SW480 (cell line): Measurements from ENCODE around the gene ZNF525.
"Not testable (repeated sequence)": the region's sequence is repeated elsewhere in the genome, so short reads cannot be mapped to it uniquely, and the experiment has no call there.

ENCODE experiments used
- DNase-seq: peaks from one replicate; pipeline ENCODE4 v3.0.0-alpha.2; 2016; ENCODE audit warnings: low spot score

The ZNF525 gene

DNA sequence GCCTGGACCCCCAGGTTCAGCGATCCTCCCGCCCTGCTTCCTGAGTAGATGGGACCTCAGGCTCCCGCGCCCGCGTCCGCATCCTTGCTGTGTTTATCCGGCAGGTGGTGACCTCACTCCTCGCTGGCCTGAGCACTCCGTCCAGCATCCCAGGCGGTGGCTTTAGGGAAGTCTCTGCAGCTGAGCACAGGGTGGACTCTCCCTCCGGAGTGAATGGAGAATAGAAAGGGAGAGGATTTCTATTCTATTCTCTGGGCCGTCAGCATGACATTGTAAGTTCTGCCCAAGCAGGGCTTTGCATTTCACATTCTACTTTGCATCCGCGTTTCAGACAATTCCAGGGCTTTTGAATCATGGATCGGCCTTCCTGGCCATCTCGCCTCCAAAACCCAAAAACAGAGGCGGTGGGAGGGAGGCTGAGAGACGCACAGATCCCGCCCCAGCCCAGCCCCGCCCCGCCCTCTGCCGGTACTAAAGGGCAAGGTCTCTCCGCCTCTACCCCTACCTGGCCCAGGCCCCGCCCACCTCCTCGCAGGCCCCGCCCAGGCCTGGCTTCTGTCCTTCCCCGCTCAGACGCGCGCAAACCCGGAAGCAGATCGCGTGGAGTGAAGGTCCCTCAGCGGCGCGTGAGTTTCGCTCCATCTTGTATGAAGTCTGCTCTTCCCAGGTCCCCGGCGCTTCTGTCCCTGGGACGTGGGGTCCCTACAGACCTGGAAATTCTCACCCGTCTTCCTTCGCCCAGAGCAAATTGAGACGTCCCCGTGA lies at the start of gene ZNF525:
Gene ZNF525 (plus strand): TSS at position 572 of the 765 bp plus-strand sequence. CDS start 6,577 bp downstream, outside the sequence.
- DNase-seq, result peak; percentile 94

DNA sequence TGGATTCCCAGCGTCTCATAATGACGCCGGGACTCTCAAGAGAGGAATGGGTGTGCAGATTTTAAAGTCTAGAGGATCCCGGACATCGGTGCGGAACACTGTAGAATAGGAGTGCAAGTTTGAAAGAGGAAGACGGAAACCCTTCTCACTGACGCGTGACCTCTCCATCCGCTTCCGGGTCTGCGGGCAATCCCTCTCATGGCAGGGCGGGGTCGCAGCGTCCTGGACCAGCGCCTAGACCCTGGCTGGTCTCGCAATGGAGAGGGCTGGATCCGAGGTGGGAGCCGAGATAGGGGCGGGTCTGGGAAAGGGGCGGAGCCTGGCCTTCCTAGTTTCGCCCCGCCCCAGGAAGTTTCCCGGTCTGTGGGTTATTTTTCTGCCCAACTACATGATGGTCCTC lies 36.5 kb upstream of the ZNF525 start:
- DNase-seq, result no peak

DNA sequence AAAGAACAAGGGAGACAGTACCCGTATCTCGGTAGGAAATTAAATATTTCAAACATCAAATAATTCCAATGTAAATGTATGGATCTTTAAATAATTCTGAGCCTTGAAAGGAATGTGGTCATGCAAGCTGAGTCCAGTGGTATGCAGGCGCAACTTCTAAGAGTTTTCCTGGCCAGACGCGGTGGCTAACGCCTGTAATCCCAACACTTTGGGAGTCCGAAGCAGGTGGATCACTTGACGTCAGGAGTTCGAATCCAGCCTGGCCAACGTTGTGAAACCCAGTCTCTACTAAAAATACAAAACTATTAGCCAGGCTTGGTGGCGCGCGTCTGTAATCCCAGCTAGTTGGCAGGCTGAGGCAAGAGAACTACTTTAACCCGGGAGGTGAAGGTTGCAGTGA lies 33.0 kb upstream of the ZNF525 start:
- no peak for DNase-seq

DNA sequence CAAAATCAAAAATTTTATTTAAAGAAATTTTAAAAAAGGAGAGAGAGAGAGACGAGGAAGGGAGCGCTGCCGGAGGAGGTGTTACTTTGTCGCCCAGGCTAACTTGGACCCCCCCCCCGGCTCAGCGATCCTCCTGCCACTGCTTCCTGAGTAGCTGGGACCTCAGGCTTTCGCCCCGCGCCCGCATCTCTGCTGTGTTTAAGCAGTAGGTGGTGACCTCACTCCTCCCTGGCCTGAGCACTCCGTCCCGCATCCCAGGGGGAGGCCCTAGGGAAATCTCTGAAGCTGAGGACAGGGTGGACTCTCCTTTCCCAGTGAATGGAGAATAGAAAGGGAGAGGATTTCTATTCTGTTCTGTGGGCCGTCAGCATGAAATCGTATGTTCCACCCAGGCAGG lies 32.4 kb upstream of the ZNF525 start:
- DNase-seq, result no peak

DNA sequence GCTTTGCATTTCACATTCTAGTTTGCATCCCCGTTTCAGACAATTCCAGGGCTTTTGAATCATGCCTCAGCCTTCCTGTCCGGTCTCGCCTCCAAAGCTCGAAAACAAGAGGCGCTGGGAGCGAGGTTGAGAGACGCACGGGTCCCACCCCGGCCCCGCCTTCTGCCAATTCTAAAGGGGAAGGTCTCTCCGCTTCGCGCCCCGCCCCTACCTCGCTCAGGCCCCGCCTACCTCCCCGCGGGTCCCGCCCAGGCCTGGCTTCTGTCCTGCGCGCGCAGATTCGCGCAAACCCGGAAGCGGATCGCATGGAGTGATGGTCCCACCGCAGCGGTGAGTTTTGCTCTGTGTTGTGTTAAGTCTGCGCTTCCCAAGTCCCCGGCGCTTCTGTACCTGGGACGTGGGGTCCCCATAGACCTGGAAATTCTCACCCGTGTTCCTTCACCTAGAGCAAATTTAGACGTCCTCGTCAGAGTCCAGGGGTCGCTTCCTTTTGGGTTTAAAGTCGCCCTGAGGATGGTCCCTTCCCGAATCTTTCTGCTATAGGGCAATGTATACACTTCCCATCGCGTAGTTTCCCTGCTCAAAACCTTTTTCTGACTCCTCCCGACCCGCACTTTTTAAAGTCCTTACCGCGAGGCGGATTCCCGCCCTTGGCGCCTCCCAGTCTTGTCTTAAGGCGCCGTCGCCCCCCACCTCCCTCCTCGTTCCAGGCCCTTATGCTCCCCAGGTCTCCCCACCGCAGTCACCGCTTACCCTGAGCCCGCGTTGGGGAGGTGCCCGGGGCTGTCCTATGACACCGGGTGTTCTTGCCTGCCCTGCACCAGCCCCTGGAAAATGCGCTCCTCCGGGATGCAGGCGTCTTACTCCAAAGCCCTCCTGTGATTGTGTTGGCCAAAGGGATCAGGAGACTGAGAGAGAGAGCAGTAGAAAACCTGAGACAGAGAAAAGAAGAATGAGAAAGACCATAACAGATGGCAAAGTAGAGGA lies 31.7 kb upstream of the ZNF525 start, which contains the start of gene ZNF845:
Gene ZNF845 (plus strand): TSS at position 287 of the 987 bp plus-strand sequence. CDS start 7,559 bp downstream, outside the sequence.
- DNase-seq, result peak; percentile 86

DNA sequence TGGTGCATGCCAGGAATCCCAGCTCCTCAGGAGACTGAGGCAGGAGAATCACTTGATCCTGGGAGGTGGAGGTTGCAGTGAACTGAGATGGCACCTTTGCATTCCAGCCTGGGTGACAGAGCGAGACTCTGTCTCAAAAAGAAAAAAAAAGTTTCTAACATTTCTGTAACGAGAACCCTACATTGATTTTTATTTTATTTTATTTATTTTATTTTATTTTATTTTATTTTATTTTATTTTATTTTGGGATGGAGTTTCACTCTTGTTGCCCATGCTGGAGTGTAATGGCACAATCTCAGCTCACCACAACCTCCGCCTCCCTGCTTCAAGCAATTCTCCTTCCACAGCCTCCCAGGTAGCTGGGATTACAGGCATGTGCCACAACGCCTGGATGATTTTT lies 21.1 kb upstream of the ZNF525 start:
- not testable (repeated sequence) for DNase-seq

DNA sequence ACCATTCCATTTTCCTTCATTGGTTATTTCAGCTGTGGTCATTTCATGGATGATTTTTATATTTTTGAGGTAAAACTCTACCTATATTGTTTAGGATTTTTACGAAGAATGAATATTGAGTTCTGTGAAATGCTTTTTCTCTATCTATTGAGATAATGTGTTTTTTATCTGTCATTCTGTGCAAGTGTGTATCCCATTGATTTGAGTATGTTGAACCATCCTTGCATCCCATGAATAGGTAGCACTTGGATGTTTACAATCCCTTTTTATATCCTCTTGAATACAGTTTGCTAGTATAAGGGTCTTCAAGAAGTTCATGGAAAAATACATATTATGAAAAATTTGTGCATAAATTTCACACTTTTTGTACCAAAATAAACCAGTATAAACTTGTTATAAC lies 9.8 kb upstream of the ZNF525 start:
- DNase-seq, result no peak

DNA sequence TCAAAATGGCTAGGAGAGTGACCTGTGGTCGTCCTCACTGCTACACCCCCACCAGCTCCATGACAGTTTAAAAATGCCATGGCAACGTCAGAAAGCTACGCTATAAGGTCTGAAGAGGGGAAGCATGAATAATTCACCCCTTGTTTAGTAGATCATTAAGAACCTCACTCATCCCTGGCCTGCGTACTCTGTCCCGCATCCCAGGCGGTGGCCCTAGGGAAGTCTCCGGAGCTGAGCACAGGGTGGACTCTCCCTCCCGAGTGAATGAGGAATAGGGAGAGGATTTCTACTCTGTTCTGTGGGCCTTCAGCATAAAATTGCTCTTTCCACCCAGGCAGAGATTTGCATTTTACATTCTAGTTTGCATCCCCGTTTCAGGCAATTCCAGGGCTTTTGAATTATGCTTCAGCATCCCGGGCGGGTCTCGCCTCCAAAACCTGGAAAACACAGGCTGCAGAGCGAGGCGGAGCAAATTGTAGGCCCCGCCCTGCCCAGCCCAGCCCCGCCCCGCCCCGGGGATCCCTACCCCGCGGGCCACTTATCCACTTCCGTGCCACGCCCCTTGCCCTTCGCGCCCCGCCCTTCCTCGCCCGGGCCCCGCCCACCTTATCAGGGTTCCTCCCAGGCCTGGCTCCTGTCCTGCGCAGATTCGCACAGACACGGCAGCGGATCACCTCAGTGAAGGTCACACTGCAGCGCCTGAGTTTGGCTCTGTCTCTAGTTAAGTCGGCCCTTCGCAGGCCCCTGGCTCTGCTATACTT lies 7.5 kb upstream of the ZNF525 start:
- DNase-seq, result no peak

DNA sequence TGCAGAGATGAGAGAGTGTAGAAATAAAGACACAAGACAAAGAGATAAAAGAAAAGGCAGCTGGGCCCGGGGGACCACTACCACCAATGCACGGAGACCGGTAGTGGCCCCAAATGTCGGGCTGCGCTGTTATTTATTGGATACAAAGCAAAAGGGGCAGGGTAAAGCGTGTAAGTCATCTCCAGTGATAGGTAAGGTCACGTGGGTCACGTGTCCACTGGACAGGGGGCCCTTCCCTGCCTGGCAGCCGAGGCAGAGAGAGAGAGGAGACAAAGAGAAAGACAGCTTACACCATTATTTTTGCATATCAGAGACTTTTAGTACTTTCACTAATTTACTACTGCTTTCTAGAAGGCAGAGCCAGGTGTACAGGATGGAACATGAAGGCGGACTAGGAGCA lies 5.4 kb upstream of the ZNF525 start:
- not testable (repeated sequence) for DNase-seq

DNA sequence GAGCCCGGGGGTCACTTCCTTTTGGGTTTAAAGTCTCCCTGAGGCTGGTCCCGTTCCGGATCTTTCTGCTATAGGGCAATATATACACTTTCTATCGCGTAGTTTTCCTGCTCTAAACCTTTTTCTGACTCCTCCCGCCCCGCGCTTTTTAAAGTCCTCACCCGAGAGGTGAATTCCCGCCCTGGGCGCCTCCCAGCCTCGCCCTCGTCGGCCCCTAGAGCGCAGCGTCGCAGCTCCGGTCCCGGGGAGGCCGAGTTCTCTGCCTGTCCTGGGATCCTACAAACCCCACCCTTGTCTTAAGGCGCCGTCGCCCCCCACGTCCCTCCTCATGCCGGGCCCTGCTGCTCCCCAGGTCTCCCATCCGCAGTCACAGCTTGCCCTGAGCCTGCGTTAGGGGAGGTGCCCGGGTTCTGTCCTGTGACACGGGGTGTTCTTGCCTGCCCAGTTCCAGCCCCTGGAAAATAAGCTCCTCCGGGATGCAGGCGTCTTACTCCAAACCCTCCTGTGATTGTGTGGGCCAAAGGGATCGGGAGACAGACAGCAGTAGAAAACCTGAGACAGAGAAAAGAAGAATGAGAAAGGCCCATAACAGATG lies 491 bp downstream of the ZNF525 start:
- DNase-seq, result peak; percentile 49

DNA sequence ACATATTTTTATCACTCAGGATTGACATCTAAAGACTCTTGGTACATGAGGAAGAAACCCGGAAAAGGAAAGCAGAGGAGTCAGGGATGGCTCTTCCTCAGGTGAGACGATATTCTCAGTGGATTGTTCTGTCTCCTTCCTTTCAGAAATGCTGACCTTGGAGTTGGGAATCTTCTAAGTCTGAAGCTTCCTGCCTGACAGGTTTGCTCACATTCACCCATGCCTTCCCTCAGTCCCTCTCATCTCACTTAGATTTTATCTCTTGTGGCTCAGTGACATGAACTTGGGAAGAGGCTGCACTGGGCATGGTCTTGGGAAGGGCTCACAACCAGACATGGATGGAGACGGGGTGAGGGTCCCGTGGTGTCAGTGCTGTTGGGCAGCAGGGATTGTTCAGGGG lies 6.7 kb downstream of the ZNF525 start:
- no peak for DNase-seq

DNA sequence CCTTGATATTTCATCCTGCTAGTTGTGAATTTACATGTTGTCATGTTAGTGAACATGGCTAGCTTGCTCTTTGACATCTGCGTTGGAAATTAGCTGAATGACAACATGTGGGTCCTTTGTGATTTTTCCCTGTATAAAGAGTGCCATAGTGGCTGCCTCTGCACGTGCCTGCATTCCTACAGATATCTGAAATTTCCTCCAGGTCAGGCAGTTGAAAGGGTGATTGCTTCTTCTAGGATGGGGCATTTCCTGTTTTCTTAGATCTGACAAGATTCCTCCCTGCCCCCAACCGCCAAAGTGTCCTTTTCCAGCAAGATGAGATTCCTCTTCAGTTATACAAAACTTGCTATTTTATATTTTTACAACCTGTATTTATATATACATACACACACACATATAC lies 8.8 kb downstream of the ZNF525 start:
- DNase-seq, result no peak

DNA sequence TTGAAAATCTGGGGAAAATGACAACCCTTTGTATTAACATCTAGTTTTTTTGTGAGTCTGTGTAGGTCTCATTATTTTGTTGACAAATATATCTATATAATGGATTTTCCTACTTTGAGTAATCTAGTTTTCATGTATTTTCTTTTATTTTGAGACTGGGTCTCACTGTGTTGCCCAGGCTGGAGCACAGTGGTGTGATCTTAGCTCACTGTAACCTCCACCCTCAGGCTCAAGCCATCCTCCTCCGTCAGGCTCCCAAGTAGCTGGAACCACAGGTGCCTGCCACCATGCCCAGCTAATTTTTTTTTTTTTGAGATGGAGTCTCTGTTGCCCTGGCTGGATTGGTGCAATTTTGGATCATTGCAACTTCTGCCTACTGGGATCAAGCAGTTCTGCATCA lies 9.2 kb downstream of the ZNF525 start:
- DNase-seq, result no peak

DNA sequence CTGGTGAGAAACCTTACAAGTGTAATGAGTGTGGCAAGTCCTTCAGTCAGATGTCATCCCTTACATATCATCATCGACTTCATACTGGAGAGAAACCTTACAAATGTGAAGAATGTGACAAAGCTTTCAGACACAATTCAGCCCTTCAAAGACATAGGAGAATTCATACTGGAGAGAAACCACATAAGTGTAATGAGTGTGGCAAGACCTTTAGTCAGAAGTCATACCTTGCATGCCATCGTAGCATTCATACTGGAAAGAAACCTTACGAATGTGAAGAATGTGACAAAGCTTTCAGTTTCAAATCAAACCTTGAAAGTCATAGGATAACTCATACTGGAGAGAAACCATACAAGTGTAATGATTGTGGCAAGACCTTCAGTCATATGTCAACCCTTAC lies 15.9 kb downstream of the ZNF525 start:
- DNase-seq, result no peak

DNA sequence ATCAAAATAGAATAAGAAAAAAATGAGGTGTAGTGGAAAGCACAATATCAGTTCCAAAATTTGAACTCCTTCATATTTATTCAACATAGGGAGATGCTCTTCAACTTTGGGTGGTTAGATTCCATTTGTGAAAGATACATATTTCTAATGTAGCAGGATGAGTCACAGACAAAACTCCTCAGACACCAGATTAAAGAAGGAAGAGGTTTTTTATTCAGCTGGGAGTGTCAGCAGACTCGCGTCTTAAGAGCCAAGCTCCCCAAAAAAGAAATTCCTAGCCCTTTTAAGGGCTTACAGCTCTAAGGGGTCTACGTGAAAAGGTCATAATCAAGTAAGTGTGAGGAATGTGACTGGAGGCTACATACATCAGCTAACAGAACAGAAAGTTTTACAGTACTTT lies 22.7 kb downstream of the ZNF525 start:
- DNase-seq, result no peak

DNA sequence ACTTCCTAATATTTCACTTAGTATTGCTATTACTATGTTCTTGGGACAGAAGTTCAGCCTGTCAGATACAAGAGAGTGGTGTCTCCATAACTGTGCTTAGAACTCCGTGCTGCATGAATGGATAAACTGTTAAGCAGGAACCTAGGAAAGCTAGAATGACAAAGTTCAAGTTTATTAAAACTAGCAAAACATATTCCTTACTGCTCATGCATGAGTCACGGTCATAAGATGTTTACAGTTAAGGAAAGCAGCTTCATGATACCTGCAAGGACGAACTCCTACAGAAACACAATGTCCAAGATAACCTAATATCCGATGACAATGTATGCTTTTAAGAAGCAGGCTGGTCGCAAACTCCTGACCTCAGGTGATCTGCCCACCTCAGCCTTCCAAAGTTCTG lies 23.4 kb downstream of the ZNF525 start:
- DNase-seq, result no peak

DNA sequence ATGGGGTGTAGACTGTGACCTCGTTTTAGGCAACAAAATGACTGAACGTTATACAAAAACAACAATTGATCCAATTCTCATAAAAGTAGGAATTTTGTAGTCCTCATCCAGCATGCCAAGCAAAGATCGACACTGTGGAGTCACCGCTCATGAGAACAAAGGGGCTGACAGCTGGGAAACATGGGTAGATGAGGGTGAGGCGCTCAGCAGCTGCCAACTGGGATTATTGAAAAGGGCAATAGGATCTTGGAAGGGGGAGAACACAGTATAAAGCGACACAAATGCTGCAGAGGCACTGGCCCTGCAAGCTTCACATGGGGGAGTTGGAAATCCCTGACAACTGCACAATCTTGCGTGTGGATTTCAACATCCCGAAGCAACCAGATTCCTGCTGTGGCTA lies 24.1 kb downstream of the ZNF525 start:
- no peak for DNase-seq

DNA sequence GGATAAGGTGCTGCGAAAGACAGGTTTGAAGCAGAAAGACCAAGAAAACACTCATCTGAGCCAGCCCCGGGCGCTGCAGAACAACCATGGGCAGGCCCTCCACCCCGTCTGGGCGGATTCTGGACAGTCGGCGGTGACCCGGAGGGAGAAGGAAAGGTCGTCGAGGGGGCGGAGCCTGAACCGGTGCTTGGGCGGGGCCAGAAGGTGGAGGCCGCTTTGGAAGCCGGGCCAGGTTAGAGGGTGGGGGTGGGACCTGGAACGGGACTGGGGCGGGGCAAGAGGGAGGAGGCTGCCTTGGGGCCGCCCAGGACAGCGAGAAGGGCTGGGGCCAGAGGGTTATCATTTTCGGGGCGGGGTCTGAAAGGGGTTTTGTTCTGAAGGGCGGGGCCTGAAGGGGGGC lies 24.5 kb downstream of the ZNF525 start:
- DNase-seq, result no peak

DNA sequence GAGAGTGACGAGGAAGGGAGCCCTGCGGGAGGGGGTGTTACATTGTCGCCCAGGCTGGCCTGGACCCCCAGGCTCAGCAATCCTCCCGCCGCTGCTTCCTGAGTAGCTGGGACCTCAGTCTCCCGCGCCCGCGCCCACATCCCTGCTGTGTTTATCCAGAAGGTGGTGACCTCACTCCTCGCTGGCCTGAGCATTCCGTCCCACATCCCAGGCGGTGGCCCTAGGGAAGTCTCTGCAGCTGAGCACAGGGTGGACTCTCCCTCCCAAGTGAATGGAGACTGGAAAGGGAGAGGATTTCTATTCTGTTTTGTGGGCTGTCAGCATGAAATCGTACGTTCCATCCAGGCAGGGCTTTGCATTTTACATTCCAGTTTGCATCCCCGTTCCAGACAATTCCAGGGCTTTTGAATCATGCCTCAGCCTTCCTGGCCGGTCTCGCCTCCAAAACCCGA lies 29.0 kb downstream of the ZNF525 start:
- DNase-seq, result no peak

DNA sequence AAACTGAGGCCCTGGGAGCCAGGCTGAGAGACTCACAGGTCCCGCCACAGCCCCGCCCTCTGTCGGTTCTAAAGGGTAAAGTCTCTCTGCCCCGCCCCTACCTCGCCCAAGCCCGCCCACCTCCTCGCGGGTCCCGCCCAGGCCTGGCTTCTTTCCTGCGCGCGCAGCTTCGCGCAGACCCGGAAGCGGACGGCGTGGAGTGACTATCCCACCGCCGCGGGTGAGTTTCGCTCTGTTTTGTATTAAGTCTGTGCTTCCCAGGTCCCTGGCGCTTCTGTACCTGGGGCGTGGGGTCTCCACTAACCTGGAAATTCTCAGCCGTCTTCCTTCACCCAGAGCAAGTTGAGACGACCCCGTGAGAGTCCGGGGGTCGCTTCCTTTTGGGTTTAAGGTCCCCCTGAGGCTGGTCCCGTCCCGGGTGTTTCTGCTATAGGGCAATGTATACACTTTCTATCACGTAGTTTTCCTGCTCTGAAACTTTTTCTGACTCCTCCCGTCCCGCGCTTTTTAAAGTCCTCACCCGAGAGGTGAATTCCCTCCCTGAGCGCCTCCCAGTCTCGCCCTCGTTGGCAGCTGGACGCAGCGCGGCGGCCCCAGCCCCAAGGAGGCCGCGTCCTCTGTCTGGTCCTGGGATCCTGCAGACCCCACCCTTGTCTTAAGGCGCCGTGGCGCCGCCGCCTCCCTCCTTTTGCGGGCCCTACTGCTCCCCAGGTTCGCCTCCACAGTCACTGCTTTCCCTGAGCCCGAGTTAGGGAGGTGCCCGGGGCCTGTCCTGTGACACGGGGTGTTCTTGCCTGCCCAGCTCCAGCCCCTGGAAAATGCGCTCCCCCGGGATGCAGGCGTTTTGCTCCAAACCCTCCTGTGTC lies 29.7 kb downstream of the ZNF525 start, which contains the start of gene ZNF765:
Gene ZNF765 (plus strand): TSS at position 176 of the 866 bp plus-strand sequence. CDS start 2,867 bp downstream, outside the sequence.
- DNase-seq, result peak; percentile 91
